IMR-90 (cell line): ENCODE results near the gene ARID4B. TPM values are rescaled to one million over a fixed set of nuclear protein-coding genes. Genes with fewer than 3 reads are reported as not detected.
A peak's percentile ranks its signal among the peaks of the same experiment; 100 is the strongest.

Experiments
- ATAC-seq: fragments of 200-7000 bp; cut with Tn5 transposase; 2 replicates; pipeline ENCODE4 v1.9.1; 2020; ENCODE audit warnings: low read depth, mild to moderate bottlenecking, moderate library complexity
- BruUV-seq: library from RNA; stranded (reverse); fragments of 400-500 nt; replicated peaks from 2 replicates; lab custom pipeline; 2021; lab: Mats Ljungman, UMichigan
- CTCF ChIA-PET: fragments of 300-600 bp; formaldehyde crosslinking; extraction: SDS; loops from one replicate; lab custom pipeline; 2021; ENCODE audit warnings: antibody characterized with exemption; lab: Yijun Ruan, JAX
- POLR2A ChIA-PET: fragments of 300-600 bp; sonication (Branson Sonifier 250); formaldehyde crosslinking; loops from one replicate; lab custom pipeline; 2022; ENCODE audit warnings: antibody characterized with exemption; ENCODE audit not compliant: unreplicated experiment; lab: Charles Lee
- DNase-seq: peaks from one replicate; pipeline ENCODE4 v3.0.0; 2013
- H2AFZ ChIP-seq: replicated peaks from 2 replicates; pipeline ENCODE3; 2013; ENCODE audit warnings: low read length, mild to moderate bottlenecking; ENCODE audit not compliant: poor library complexity
- H2AK5ac ChIP-seq: 2 replicates; pipeline ENCODE4 v1.6.1; 2013; ENCODE audit warnings: low read depth, low read length, inconsistent platforms
- H2AK9ac ChIP-seq: replicated peaks from 2 replicates; pipeline ENCODE3; 2013; ENCODE audit warnings: mild to moderate bottlenecking, low read depth, low read length, moderate library complexity; ENCODE audit not compliant: poor library complexity
- H2BK120ac ChIP-seq: 2 replicates; pipeline ENCODE4 v1.6.1; 2013; ENCODE audit warnings: low read depth, low read length, inconsistent platforms
- H2BK15ac ChIP-seq: 3 replicates; pipeline ENCODE4 v1.6.1; 2013; ENCODE audit warnings: low read depth, low read length, inconsistent platforms
- H2BK20ac ChIP-seq: 2 replicates; pipeline ENCODE4 v1.6.1; 2013; ENCODE audit warnings: low read depth, mild to moderate bottlenecking, inconsistent platforms, low read length, moderate library complexity
- H2BK5ac ChIP-seq: 2 replicates; pipeline ENCODE4 v1.6.1; 2013; ENCODE audit warnings: mild to moderate bottlenecking, low read depth, low read length, inconsistent platforms; ENCODE audit not compliant: poor library complexity, severe bottlenecking
- H3K14ac ChIP-seq: replicated peaks from 2 replicates; pipeline ENCODE4 v1.6.1; 2013; ENCODE audit warnings: low read depth, low read length, inconsistent platforms
- H3K18ac ChIP-seq: 2 replicates; pipeline ENCODE4 v1.6.1; 2013; ENCODE audit warnings: low read depth, low read length, control low read depth
- H3K23ac ChIP-seq: 2 replicates; pipeline ENCODE4 v1.6.1; 2013; ENCODE audit warnings: low read depth, low read length, inconsistent platforms
- H3K27ac ChIP-seq: 2 replicates; pipeline ENCODE4 v1.5.1; 2013; ENCODE audit warnings: mild to moderate bottlenecking, control low read depth, low read length; ENCODE audit not compliant: insufficient read depth
- H3K27me3 ChIP-seq: 2 replicates; pipeline ENCODE4 v1.6.1; 2013; ENCODE audit warnings: low read length; ENCODE audit not compliant: control insufficient read depth, insufficient read depth
- H3K36me3 ChIP-seq: 2 replicates; pipeline ENCODE4 v1.6.1; 2013; ENCODE audit warnings: low read length, mixed read lengths; ENCODE audit not compliant: control insufficient read depth, insufficient read depth
- H3K4ac ChIP-seq: 2 replicates; pipeline ENCODE4 v1.6.1; 2013; ENCODE audit warnings: low read depth, low read length, inconsistent platforms
- H3K4me1 ChIP-seq: 2 replicates; pipeline ENCODE4 v1.6.1; 2013; ENCODE audit warnings: low read length, mixed read lengths; ENCODE audit not compliant: control insufficient read depth, insufficient read depth
- H3K4me2 ChIP-seq: 2 replicates; pipeline ENCODE4 v1.6.1; 2013; ENCODE audit warnings: low read depth, mild to moderate bottlenecking, control low read depth, low read length, moderate library complexity
- H3K4me3 ChIP-seq: 2 replicates; pipeline ENCODE4 v1.5.1; 2013; ENCODE audit warnings: low read depth, mild to moderate bottlenecking, control low read depth, low read length, moderate library complexity; ENCODE audit not compliant: insufficient read depth
- H3K56ac ChIP-seq: 2 replicates; pipeline ENCODE4 v1.6.1; 2013; ENCODE audit warnings: low read length, inconsistent platforms; ENCODE audit not compliant: insufficient read depth; ENCODE audit errors: extremely low read depth
- H3K79me1 ChIP-seq, 2 experiments: 2 replicates each; pipeline ENCODE4 v1.6.1; 2013; ENCODE audit warnings: low read length in 2 of 2, inconsistent platforms in 1 of 2, low read depth in 1 of 2
- H3K9ac ChIP-seq: 2 replicates; pipeline ENCODE4 v1.6.1; 2013; ENCODE audit warnings: low read depth, low read length, control low read depth
- H3K9me1 ChIP-seq: 2 replicates; pipeline ENCODE4 v1.6.1; 2013; ENCODE audit warnings: low read length, inconsistent platforms; ENCODE audit not compliant: insufficient read depth
- H3K9me3 ChIP-seq: 2 replicates; pipeline ENCODE4 v1.6.1; 2013; ENCODE audit warnings: low read length; ENCODE audit not compliant: control insufficient read depth, insufficient read depth
- H4K20me1 ChIP-seq: 2 replicates; pipeline ENCODE4 v1.6.1; 2013; ENCODE audit warnings: low read length, inconsistent platforms; ENCODE audit not compliant: insufficient read depth
- H4K5ac ChIP-seq: 2 replicates; pipeline ENCODE4 v1.6.1; 2013; ENCODE audit warnings: mild to moderate bottlenecking, low read depth, low read length, control low read depth
- H4K8ac ChIP-seq, 2 experiments: 2 replicates each; pipeline ENCODE4 v1.6.1; 2013; ENCODE audit warnings: low read depth in 2 of 2, low read length in 2 of 2, control low read depth in 1 of 2, inconsistent platforms in 1 of 2
- H4K91ac ChIP-seq: 2 replicates; pipeline ENCODE4 v1.6.1; 2013; ENCODE audit warnings: low read depth, low read length, inconsistent platforms; ENCODE audit not compliant: insufficient read depth
- MAFK ChIP-seq: IDR thresholded peaks from 2 replicates; pipeline ENCODE4 v1.6.1; 2012; ENCODE audit warnings: low read depth, low read length, improper control_type of control experiment
- RFX5 ChIP-seq: IDR thresholded peaks from 2 replicates; pipeline ENCODE4 v1.8.0; 2012; ENCODE audit warnings: low read depth, mild to moderate bottlenecking, low read length, moderate library complexity
- dilution Hi-C: fragments of 300-500 bp; cut with HindIII; formaldehyde crosslinking; loops from one replicate; pipeline ENCODE4 v1.14.3; 2018; ENCODE audit warnings: low sequenced_read_pairs; ENCODE audit not compliant: unreplicated experiment
- in situ Hi-C: fragments of 300-500 bp; cut with MboI; formaldehyde crosslinking; loops from 3 replicates; pipeline ENCODE4 v1.14.3; 2019; ENCODE audit warnings: low sequenced_read_pairs, inconsistent platforms, mixed read lengths
- intact Hi-C: fragments of 100-400 bp; cut with micrococcal nuclease; formaldehyde crosslinking; loops from 2 replicates; pipeline ENCODE4 v1.10.0; 2022
- polyA plus RNA-seq, 3 experiments: library from polyadenylated mRNA; depleted of rRNA; stranded (reverse); fragments of >200 nt; gene quantifications; 2 replicates each; pipeline ENCODE4 v1.2.3, GENCODE V29; 2012; ENCODE audit warnings: low replicate concordance in 1 of 3
- total RNA-seq: library from RNA; depleted of rRNA; stranded (reverse); fragments of >200 nt; gene quantifications from 2 replicates; pipeline ENCODE4 v1.2.3, GENCODE V29; 2012

ARID4B gene
- total and polyA plus RNA-seq, 2 of the 4 experiments (the other 2 are of a cell fraction): 8.5 to 16.0 TPM

DNA sequence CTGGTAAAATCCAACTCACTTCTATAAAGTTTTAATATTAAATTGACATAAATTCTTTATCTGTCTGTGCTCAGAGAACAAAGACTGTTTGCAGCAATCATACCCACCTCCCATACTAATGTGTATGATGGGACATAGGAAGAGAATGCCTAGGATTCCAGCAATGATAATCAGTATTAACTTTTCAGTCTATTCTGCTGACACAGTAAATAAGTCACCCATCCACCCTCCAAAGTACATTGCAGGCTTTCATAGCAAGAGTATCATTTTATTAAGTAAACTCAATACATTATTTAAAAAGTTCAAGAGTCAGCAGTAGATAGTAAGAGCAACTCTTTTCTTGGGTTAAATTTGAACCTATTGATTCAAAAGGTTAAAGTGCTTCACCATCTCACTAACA lies 175.7 kb downstream of the ARID4B start:
- Histone ChIP-seq H3K36me3 (peaks cover 39% of the 10 kb centered on the region), H2AFZ (no peak overlapping the region), H3K4ac (no peak overlapping the region), H3K56ac (no peak overlapping the region), H2AK9ac (no peak overlapping the region), H3K9ac (no peak overlapping the region), H3K9me1 (peaks cover 5% of the 10 kb centered on the region; the same call in 1 of the 2 replicates), H4K20me1 (no peaks in the 10 kb centered on the region), H2BK20ac (no peak overlapping the region), H3K4me1 (no peaks in the 10 kb centered on the region), H3K14ac (no peak overlapping the region), H2BK5ac (no peak overlapping the region), H2BK120ac (no peak overlapping the region), H4K91ac (no peak overlapping the region), H3K9me3 (no peaks in the 10 kb centered on the region), H2BK15ac (no peak overlapping the region), H3K79me1 (peaks cover 30 to 34% of the 10 kb centered on the region in 2 experiments), H3K27ac (no peak overlapping the region), H3K4me3 (no peak overlapping the region), H3K4me2 (no peak overlapping the region), H4K5ac (no peak overlapping the region), H2AK5ac (no peak overlapping the region), H3K23ac (no peak overlapping the region), H3K18ac (no peak overlapping the region), H4K8ac (no peak overlapping the region), H3K27me3 (no peaks in the 10 kb centered on the region)
- dilution Hi-C loops: no loop called here
- POLR2A ChIA-PET: no interaction called here
- TF ChIP-seq RFX5 (no peak), MAFK (peak; percentile 80)
- in situ Hi-C loops: no loop called here
- DNase-seq (no peak), ATAC-seq (no peak)
- no TSS peak for BruUV-seq
- CTCF ChIA-PET: interaction anchor here (0.6 kb wide), 2 partner anchors 32 to 736 kb away, joined by 5 to 9 read pairs; no protein-coding TSS in a partner anchor
- intact Hi-C loops: no loop called here
